GM10266 (cell line): ENCODE measurements around the gene OR56A5.

Experiments
- DNase-seq: peaks from one replicate; pipeline ENCODE4 v3.0.0; 2012; ENCODE audit errors: extremely low spot score
- CTCF ChIP-seq: IDR thresholded peaks from 2 replicates; pipeline ENCODE4 v1.5.1; 2012; ENCODE audit warnings: mild to moderate bottlenecking, low read depth; ENCODE audit not compliant: control insufficient read depth, insufficient read depth; ENCODE audit errors: missing control alignments

OR56A5 gene

GRCh38 chr11:5933116-5933515 lies 35.2 kb downstream of the OR56A5 start:
- no peak for DNase-seq
- TF ChIP-seq CTCF = no peak

GRCh38 chr11:5932671-5933070 lies 35.6 kb downstream of the OR56A5 start:
- no peak for DNase-seq
- TF ChIP-seq CTCF = no peak

DNA sequence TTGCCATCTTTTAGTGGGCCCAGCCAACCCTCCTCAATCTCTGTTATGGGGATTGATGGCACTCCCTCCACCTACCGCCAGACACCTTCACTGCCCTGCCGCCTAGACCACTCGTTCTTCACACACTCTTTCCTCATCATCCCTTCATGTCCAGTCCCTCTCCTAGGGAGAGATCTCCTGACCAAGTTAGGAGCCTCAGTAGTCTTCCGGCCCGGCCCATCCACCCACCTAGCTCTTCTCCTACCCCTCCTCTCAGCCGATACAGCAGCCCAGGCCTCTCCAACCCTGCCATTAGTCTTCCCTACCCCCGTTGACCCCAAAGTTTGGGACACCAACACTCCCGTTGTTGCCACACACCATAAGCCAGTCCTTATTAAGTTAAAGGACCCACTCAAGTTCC lies 37.2 kb downstream of the OR56A5 start:
- no peak for TF ChIP-seq CTCF

DNA sequence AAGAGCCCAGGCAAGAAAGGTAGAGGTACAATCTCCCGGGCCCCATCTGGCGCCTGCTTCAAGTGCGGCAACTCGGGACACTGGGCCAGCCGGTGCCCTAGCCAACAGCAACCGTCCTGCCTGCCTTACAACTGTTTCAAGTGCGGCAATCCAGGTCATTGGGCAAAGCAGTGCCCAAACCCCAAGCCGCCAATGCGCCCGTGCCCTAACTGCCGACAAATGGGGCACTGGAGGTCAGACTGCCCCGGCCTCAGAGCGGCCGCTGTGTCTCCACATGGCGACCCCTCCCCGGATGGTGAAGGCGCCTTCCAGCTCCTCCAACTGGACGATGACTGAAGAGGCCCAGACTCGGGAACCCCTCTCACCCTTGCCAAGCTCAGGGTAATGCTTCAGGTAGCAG lies 37.7 kb downstream of the OR56A5 start:
- DNase-seq = no peak
- TF ChIP-seq CTCF = no peak

More for the DNA sequence above, 37.2 kb downstream of the OR56A5 start:
- no peak for DNase-seq

DNA sequence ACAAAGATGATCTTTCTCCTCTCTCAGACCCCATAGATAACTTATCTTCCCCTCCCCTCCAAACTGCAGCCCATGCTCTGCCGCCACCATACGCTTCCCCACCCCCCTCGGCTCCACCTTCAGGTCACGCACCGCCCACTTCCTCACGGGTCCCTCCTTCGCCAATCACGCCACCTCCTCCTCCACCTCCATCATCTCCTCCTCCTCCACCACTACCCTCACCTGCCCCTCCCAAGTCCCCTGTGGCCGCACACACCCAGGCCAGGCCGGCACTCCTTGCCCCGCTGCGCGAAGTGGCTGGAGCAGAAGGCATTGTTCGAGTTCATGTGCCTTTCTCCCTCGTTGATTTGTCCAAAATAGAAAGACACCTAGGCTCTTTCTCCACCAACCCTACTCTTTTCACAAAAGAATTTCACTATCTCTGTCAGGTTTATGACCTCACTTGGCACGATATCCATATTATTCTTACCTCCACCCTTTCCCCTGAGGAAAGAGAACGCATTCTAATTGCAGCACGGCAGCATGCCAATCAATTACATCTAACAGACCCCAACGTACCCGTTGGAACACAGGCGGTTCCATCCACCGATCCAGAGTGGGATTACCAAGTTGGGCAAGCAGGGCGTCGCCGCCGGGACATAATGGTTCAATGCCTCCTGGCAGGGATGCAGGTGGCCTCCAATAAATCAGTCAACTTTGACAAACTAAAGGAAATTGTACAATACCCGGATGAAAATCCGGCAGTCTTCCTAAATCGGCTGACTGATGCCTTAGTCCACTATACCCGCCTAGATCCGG lies 38.5 kb downstream of the OR56A5 start:
- DNase-seq = no peak
- TF ChIP-seq CTCF = no peak

- TF ChIP-seq CTCF = no peak
Observed at GRCh38 chr11:5928811-5929210, 39.5 kb downstream of the OR56A5 start.

GRCh38 chr11:5928271-5928670 lies 40.0 kb downstream of the OR56A5 start:
- no peak for DNase-seq
- no peak for TF ChIP-seq CTCF

More at GRCh38 chr11:5928811-5929210, 39.5 kb downstream of the OR56A5 start:
- no peak for DNase-seq
